Kidney (tissue), 14 donors: ENCODE results near the gene GTF2H2C. TPM values are rescaled to one million over a fixed set of nuclear protein-coding genes. Genes with fewer than 3 reads are reported as not detected.
"Not testable (repeated sequence)": the region's sequence is repeated elsewhere in the genome, so short reads cannot be mapped to it uniquely, and the experiment has no call there.

Experiments used
- DNase-seq, 5 donors: peaks; one replicate each; pipeline ENCODE4 v3.0.0-alpha.2; 2013 to 2020
- FAIRE-seq: peaks from 2 replicates; lab custom pipeline; 2012; peaks lifted over from hg19 to GRCh38; lab: Jason Lieb, UNC
- H3K27ac ChIP-seq, 2 donors: one replicate each; pipeline ENCODE4 v1.7.0; 2013; ENCODE audit warnings: low read depth in 2 of 2, low read length in 2 of 2, inconsistent platforms in 1 of 2
- H3K27me3 ChIP-seq: one replicate; pipeline ENCODE4 v1.7.1; 2013; ENCODE audit warnings: low read length, inconsistent platforms; ENCODE audit not compliant: control insufficient read depth, insufficient read depth
- H3K36me3 ChIP-seq, 3 donors: one replicate each; pipeline versions ENCODE4 v1.7.0 to v1.7.1; 2013; ENCODE audit warnings: low read length in 3 of 3, control low read depth in 1 of 3, inconsistent platforms in 1 of 3; ENCODE audit not compliant: insufficient read depth in 3 of 3, control insufficient read depth in 2 of 3
- H3K4me1 ChIP-seq, 3 donors: one replicate each; pipeline versions ENCODE4 v1.7.0 to v1.7.1; 2013; ENCODE audit warnings: low read length in 3 of 3, inconsistent platforms in 1 of 3, low read depth in 1 of 3; ENCODE audit not compliant: control insufficient read depth in 2 of 3, insufficient read depth in 2 of 3
- H3K4me3 ChIP-seq, 3 donors: one replicate each; pipeline versions ENCODE4 v1.7.0 to v1.8.1; 2013; ENCODE audit warnings: low read length in 3 of 3, control low read depth in 1 of 3, inconsistent platforms in 1 of 3
- H3K9ac ChIP-seq, 3 donors: one replicate each; pipeline versions ENCODE4 v1.7.0 to v1.7.1; 2013; ENCODE audit warnings: low read length in 3 of 3, control low read depth in 1 of 3, inconsistent platforms in 1 of 3
- H3K9me3 ChIP-seq, 3 donors: one replicate each; pipeline versions ENCODE4 v1.7.0 to v1.7.1; 2013; ENCODE audit warnings: low read length in 3 of 3, control low read depth in 1 of 3, inconsistent platforms in 1 of 3; ENCODE audit not compliant: control insufficient read depth in 2 of 3, insufficient read depth in 1 of 3
- intact Hi-C: fragments of 100-400 bp; cut with DNase I; formaldehyde crosslinking; loops from one replicate; pipeline ENCODE4 v1.11.1; 2022
- polyA plus RNA-seq: library from polyadenylated mRNA; stranded (reverse); fragments of 350-450 nt; fragmentation: Illumina TruSeq; extraction: RNeasy Lipid Tissue Mini Kit (QIAGEN cat#74804); gene quantifications from one replicate; pipeline ENCODE4 v1.2.3, GENCODE V29; 2014; ENCODE audit warnings: low read depth, low replicate concordance; ENCODE audit not compliant: insufficient read depth
- total RNA-seq: library from RNA; stranded (reverse); fragmentation: NEBNext Ultra II Directional; extraction: Animal tissue kit (Norgen Biotek cat#: 25700); gene quantifications from one replicate; pipeline ENCODE4 v1.2.1, GENCODE V29; 2021
- TF ChIP-seq, protein P1 (sequence below): IDR thresholded peaks from 3 replicates; pipeline ENCODE4 v1.5.1; 2012; ENCODE audit warnings: mild to moderate bottlenecking, moderate library complexity, borderline replicate concordance; ENCODE audit not compliant: insufficient read depth; ENCODE audit errors: extremely low read depth
- donor health status: control.
- donor health status: control.
- donor health status: control.
- donor health status: control.
- donor health status: control.
- donor health status: DM: yes; HTN: yes; CAD: no.
- donor health status: Normal renal cell carcinoma (clear cell type).

GTF2H2C gene
- total and polyA plus RNA-seq, 2 donors from 2014 or later, result 21.5 to 36.6 TPM

DNA sequence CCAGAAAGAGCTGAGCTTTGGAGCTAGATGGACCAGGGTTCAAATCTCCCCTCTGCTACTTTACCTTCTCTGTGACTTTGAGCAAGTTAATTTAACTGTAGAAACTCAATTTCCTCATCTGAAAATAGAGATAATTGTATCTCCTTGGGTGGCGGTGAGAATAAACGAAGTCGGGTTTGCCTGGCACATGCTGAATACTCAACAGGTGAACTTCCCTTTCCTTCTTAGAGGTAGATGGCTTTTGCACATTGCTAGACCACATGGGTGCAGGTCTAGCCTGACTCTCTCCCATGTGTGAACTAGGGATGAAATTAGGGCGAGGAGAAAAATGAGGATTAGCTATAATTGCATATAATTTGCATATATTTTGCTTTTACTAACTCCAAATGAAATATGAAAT lies 31.4 kb upstream of the GTF2H2C start:
- TF ChIP-seq, protein P1, sequence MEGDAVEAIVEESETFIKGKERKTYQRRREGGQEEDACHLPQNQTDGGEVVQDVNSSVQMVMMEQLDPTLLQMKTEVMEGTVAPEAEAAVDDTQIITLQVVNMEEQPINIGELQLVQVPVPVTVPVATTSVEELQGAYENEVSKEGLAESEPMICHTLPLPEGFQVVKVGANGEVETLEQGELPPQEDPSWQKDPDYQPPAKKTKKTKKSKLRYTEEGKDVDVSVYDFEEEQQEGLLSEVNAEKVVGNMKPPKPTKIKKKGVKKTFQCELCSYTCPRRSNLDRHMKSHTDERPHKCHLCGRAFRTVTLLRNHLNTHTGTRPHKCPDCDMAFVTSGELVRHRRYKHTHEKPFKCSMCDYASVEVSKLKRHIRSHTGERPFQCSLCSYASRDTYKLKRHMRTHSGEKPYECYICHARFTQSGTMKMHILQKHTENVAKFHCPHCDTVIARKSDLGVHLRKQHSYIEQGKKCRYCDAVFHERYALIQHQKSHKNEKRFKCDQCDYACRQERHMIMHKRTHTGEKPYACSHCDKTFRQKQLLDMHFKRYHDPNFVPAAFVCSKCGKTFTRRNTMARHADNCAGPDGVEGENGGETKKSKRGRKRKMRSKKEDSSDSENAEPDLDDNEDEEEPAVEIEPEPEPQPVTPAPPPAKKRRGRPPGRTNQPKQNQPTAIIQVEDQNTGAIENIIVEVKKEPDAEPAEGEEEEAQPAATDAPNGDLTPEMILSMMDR, result no peak
- Histone ChIP-seq H3K4me3 (no peak overlapping the region), H3K4me1 (no peaks in the 10 kb centered on the region), H3K27me3 (no peaks in the 10 kb centered on the region), H3K36me3 (no peaks in the 10 kb centered on the region), H3K9ac (no peak overlapping the region), H3K9me3 (no peaks in the 10 kb centered on the region), H3K27ac (no peak overlapping the region)
- FAIRE-seq (no peak), DNase-seq (no peak)
- intact Hi-C loops, result no loop called here

DNA sequence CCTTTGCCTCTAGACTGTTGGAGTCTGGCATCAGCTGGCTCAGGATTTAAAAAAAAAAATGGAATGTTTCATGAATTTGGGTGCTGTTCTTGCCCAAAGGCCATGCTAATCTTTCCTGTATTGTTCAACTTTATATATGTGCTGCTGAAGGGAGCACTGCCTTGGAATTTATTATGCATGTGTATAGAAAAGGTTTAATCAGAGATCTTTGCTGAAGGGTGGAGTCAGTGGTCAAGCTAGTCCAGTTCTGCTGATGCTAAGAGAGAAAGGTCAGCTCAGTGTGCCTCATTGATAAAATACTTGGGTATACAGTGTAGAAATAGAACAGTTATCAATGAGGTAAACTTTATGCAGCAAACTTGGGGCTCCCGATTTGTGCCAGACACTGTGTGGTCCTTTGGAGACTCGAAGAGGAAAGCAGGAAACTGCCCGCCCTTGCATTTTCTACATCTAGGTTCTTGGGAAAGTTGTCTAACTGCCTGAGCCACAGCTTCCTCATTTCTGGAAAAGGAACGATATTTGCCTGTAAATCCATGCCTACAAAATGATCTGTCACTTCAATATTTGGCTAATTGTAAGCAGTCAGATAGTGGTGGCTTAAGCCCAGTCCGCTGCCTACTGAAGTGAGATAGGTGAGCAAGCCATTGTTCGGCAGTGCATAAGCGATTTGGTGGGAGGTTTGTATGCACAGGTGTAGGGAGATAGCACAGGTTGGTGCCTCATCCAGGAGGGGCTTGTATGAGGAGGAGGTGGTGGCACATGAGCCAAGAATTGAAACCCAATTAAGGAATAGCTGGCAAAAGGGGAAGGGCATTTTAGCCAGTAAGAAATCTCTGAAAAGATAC lies 29.2 kb upstream of the GTF2H2C start:
- intact Hi-C loops, result no loop called here
- Histone ChIP-seq H3K27ac (peak overlapping the region in 1 of 2 donors; percentile 4), H3K9ac (no peak overlapping the region), H3K4me1 (no peaks in the 10 kb centered on the region), H3K36me3 (no peaks in the 10 kb centered on the region), H3K9me3 (no peaks in the 10 kb centered on the region), H3K4me3 (no peak overlapping the region), H3K27me3 (no peaks in the 10 kb centered on the region)
- FAIRE-seq, result no peak
- no peak for DNase-seq
- TF ChIP-seq, protein P1, result no peak

DNA sequence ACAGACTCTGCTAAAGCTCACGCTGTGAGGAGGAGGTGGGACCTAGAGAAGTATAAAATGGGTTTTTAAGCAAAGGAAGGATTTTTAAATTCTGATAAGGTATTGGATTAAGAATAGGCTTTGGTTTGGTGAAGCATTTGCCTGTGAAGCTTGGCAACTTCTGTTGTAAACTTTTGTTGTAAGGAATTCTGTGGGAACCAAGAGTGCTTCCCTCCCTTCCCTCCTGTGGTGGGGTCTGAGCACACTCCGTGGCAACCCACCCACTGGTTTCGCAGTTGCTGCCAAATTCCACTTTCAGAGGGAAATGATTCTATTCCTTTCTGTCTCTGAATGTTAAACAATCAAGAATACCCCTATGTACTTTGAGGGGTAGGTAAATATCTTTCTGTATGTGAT lies 28.6 kb upstream of the GTF2H2C start:
- H3K4me1 ChIP-seq, result no peaks in the 10 kb centered on the region

DNA sequence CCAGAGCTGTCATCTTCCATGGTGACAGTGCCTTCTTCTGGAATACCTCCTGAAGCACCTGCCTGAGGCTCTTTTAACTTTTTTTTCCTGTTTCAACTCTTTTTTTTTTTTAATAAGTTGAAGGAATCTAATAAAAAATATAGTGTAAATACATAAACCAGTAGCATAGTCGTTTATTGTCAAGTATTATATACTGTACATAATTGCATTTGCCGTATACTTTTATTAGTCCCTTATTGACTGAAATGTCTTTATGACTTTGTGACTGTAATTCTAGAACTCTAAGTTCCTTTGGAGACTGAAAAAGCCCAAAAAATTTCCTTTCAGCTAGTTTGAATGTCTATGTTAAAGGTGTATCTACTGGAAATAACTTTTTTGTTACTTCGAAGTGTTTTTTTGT lies 22.1 kb upstream of the GTF2H2C start:
- H3K27ac ChIP-seq, H3K9me3 ChIP-seq, H3K27me3 ChIP-seq, FAIRE-seq, H3K36me3 ChIP-seq, intact Hi-C loops, H3K4me3 ChIP-seq, H3K4me1 ChIP-seq, H3K9ac ChIP-seq, DNase-seq: not testable (repeated sequence)

More for the DNA sequence above, 28.6 kb upstream of the GTF2H2C start:
- no peak overlapping the region for H3K4me3 ChIP-seq
- no peak overlapping the region for H3K9ac ChIP-seq
- DNase-seq (no peak), FAIRE-seq (no peak)
- intact Hi-C loops, result no loop called here
- H3K27me3 ChIP-seq, result no peaks in the 10 kb centered on the region
- H3K9me3 ChIP-seq, result no peaks in the 10 kb centered on the region
- no peaks in the 10 kb centered on the region for H3K36me3 ChIP-seq
- TF ChIP-seq, protein P1, result no peak
- no peak overlapping the region for H3K27ac ChIP-seq

DNA sequence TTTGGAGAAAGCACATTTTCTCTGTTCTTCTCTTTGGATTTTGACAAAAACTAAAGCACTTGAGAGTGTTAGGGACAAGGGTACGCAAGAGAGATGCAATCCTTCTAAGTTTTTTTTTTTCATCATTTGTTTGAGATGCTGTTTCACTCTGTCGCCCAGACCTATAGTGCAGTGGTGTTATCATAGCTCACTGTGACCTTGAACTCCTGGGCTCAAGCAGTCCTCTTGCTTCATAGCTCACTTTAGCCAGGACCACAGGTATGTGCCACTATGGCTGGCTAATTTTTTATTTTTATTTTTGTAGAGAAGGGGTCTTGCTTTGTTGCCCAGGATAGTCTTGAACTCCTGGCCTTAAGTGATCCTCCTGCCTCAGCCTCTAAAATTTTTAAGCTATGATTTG lies 21.3 kb upstream of the GTF2H2C start:
- H3K4me1 ChIP-seq, H3K9me3 ChIP-seq, DNase-seq, H3K9ac ChIP-seq, H3K4me3 ChIP-seq, H3K27ac ChIP-seq, FAIRE-seq, H3K27me3 ChIP-seq, H3K36me3 ChIP-seq, intact Hi-C loops: not testable (repeated sequence)

DNA sequence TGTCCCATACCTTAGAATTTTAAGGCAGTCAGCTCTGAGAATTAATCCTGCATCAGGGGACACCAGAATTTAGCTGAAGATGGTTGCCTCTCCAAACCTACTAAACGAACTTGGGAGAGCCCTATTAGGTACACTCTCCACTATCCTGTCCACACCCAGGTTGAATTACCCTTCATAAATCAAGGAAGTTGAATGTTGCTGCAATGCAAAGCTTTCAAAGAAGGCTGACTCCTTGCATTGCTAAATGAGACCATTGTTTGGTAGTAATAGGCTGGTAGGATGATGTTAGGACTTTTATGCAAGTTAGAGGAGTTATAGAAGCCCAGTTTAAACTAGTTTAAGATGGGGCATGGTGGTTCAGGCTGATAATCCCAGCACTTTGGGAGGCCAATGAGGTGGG lies 18.6 kb upstream of the GTF2H2C start:
- FAIRE-seq, H3K36me3 ChIP-seq, H3K27me3 ChIP-seq, intact Hi-C loops, H3K9ac ChIP-seq, H3K4me3 ChIP-seq, H3K4me1 ChIP-seq, H3K9me3 ChIP-seq, H3K27ac ChIP-seq, DNase-seq: not testable (repeated sequence)
